Measurements from ENCODE around the gene CTSZ. TPM values are rescaled to one million over a fixed set of nuclear protein-coding genes. Genes with fewer than 3 reads are reported as not detected.

CTSZ gene
- total and polyA plus RNA-seq, 3 donors from 2014 or later: 49.4 to 120 (median 77.4) TPM

DNA sequence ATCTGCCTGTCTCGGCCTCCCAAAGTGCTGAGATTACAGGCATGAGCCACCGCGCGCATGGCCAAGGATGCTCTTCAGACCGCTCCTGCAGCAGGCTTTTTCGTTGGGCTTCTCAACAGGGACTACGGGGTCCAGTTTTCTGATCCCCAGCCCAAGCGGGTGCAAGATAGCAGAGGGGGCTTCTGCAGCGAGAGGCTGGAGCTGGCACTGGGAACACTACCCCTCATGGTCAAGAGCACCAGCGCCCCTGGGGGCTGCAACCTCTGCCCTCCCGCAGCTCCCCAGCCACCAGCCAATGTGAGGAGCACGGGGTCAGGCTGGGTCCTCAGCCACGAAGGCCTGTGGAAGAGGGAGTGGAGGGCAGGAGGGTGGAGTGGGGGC, 6.0 kb downstream of the CTSZ start:
- no peaks in the 10 kb centered on the region for H3K9me3 ChIP-seq
- no peaks in the 10 kb centered on the region for H3K27me3 ChIP-seq
- H3K4me3 ChIP-seq: no peak overlapping the region
- WGBS, 2 donors: 88 to 91% methylated on average over 12 to 13 of the region's 13 CpGs
- DNase-seq: no peak
- no peak overlapping the region for H3K27ac ChIP-seq
- intact Hi-C loops (cut with DNase I; ENCODE audit: low total_unique reads): no loop called here
- TF ChIP-seq POLR2A (IDR thresholded peaks at IDR 0.05): no peak
- TF ChIP-seq, protein P1, sequence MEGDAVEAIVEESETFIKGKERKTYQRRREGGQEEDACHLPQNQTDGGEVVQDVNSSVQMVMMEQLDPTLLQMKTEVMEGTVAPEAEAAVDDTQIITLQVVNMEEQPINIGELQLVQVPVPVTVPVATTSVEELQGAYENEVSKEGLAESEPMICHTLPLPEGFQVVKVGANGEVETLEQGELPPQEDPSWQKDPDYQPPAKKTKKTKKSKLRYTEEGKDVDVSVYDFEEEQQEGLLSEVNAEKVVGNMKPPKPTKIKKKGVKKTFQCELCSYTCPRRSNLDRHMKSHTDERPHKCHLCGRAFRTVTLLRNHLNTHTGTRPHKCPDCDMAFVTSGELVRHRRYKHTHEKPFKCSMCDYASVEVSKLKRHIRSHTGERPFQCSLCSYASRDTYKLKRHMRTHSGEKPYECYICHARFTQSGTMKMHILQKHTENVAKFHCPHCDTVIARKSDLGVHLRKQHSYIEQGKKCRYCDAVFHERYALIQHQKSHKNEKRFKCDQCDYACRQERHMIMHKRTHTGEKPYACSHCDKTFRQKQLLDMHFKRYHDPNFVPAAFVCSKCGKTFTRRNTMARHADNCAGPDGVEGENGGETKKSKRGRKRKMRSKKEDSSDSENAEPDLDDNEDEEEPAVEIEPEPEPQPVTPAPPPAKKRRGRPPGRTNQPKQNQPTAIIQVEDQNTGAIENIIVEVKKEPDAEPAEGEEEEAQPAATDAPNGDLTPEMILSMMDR (IDR thresholded peaks at IDR 0.05): no peak
- peaks cover 2% of the 10 kb centered on the region for H3K4me1 ChIP-seq
- no peaks in the 10 kb centered on the region for H3K36me3 ChIP-seq (ENCODE audit: low read depth, missing control alignments)

DNA sequence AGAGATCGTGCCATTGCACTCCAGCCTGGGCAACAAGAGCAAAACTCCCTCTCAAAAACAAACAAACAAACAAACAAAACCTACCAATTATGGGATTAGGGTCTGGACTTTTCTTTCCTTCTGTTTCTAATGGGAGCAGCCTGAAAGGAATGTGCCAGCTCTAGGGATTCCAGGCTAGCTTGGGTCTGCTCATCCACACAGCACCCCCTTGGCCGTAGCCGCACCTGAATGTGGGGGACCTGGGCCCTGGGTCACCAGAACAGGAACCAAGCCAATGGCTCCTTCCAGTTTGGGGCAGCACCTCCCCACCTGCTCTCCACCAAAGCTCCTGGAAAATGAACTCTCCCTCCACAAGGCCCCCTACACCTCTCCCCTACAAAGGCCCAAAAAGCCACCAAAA, 6.7 kb downstream of the CTSZ start:
- WGBS, 2 donors: 64 to 82% methylated on average over 1 to 3 of the region's 3 CpGs
- Histone ChIP-seq H3K36me3 (ENCODE audit: low read depth, missing control alignments) (no peaks in the 10 kb centered on the region), H3K27me3 (no peaks in the 10 kb centered on the region), H3K4me3 (no peak overlapping the region), H3K9me3 (no peaks in the 10 kb centered on the region), H3K27ac (no peak overlapping the region), H3K4me1 (no peaks in the 10 kb centered on the region)
- no peak for DNase-seq
- intact Hi-C loops (cut with DNase I; ENCODE audit: low total_unique reads): no loop called here
- TF ChIP-seq POLR2A (IDR thresholded peaks at IDR 0.05): no peak
- TF ChIP-seq, protein P1 (IDR thresholded peaks at IDR 0.05): no peak

DNA sequence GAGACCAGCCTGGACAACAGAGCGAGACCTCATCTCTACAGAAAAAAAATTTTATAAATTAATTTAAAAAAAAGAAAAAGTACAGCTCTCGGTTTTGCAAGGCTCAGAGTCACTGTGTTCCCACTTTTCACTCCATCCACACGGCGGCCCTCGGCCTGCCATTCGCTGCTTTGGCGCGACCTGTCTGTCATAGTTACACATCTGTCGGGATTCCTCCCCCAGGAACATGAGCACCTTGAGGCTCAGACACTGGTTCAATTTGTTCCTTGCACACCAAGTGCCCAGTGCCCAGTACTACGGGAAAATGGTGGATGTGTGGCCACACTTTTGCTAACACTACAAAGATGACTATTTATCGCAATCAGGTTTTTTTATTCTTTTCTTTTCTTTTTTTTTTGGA, 8.4 kb downstream of the CTSZ start:
- no peaks in the 10 kb centered on the region for H3K9me3 ChIP-seq
- H3K27me3 ChIP-seq: no peaks in the 10 kb centered on the region
- TF ChIP-seq, protein P1 (IDR thresholded peaks at IDR 0.05): no peak
- TF ChIP-seq POLR2A (IDR thresholded peaks at IDR 0.05): no peak
- no peaks in the 10 kb centered on the region for H3K4me1 ChIP-seq
- WGBS, 2 donors: 85 to 95% methylated on average over 11 of the region's 11 CpGs
- DNase-seq: no peak
- no peak overlapping the region for H3K27ac ChIP-seq
- intact Hi-C loops (cut with DNase I; ENCODE audit: low total_unique reads): no loop called here
- no peak overlapping the region for H3K4me3 ChIP-seq
- H3K36me3 ChIP-seq (ENCODE audit: low read depth, missing control alignments): no peaks in the 10 kb centered on the region

DNA sequence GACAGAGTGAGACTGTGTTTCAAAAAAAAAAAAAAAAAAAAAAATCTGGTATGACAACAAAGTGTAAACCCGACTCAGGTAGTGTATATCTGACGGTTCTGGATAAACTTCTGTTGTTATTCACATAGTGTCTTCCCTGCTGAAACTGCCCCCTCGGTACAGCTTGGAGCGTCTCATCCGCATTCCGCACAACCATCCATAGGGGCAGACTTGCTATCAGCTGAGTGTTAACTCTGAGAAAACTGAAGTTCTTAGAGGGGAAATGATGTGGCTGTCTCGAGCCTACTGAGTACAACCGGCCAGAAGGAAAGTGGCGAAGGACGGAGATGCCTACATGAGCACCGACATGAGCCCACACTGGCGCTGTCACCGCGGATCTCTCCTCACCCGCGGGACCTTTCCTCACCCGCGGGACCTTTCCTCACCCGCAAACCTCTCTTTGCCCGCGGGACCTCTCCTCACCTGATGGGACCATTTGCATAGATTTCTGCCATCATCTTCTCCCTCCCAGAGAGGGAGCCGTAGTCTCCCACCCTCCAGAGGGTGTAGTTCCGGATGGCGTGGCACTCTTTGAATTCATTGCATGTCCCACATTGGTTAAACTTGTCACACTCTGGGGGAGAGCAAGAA, 9.8 kb downstream of the CTSZ start:
- no peak for DNase-seq
- TF ChIP-seq POLR2A (IDR thresholded peaks at IDR 0.05): no peak
- TF ChIP-seq, protein P1 (IDR thresholded peaks at IDR 0.05): no peak
- 88 to 89% methylated on average over 24 of the region's 24 CpGs for WGBS, 2 donors
- no peak overlapping the region for H3K27ac ChIP-seq
- no peaks in the 10 kb centered on the region for H3K4me1 ChIP-seq
- no peak overlapping the region for H3K4me3 ChIP-seq
- no peaks in the 10 kb centered on the region for H3K9me3 ChIP-seq
- no peaks in the 10 kb centered on the region for H3K36me3 ChIP-seq (ENCODE audit: low read depth, missing control alignments)
- no peaks in the 10 kb centered on the region for H3K27me3 ChIP-seq
- intact Hi-C loops (cut with DNase I; ENCODE audit: low total_unique reads): no loop called here

DNA sequence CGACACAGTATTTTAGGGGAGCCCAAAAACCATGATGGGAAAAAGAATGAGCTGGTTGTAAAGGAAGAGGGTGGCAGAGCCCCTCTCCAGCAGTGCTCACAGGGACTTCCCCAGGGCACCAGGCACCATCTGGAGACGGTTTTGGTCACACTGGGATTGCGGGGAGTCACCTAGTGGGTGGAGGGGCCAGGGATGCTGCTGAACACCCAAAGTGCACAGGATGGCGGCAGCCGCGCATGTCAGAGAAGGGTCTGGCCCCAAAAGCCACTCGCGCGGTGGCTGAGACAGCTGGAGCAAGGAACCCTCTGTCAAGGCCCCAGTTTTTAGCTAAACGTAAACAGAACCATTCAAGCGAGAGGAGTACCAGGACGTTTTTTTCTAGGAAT, 10.8 kb downstream of the CTSZ start:
- Histone ChIP-seq H3K36me3 (ENCODE audit: low read depth, missing control alignments) (no peaks in the 10 kb centered on the region), H3K9me3 (no peaks in the 10 kb centered on the region), H3K4me3 (no peak overlapping the region), H3K27me3 (no peaks in the 10 kb centered on the region), H3K4me1 (no peaks in the 10 kb centered on the region), H3K27ac (no peak overlapping the region)
- no peak for DNase-seq
- TF ChIP-seq, protein P1 (IDR thresholded peaks at IDR 0.05): no peak
- TF ChIP-seq POLR2A (IDR thresholded peaks at IDR 0.05): no peak
- intact Hi-C loops (cut with DNase I; ENCODE audit: low total_unique reads): no loop called here
- WGBS, 2 donors: 93 to 94% methylated on average over 12 of the region's 12 CpGs
